K562 (cell line): Measurements from ENCODE around the gene OFD1. TPM values are rescaled to one million over a fixed set of nuclear protein-coding genes. Genes with fewer than 3 reads are reported as not detected.

Source experiments
- ATAC-seq: fragments of 200-7000 bp; cut with Tn5 transposase; 3 replicates; pipeline ENCODE4 v1.9.1; 2020; ENCODE audit warnings: moderate library complexity
- BruUV-seq: library from RNA; stranded (reverse); fragments of 400-500 nt; replicated peaks from 2 replicates; lab custom pipeline; 2021; lab: Mats Ljungman, UMichigan
- CTCF ChIA-PET: fragments of 300-600 bp; formaldehyde crosslinking; extraction: SDS; loops from one replicate; lab custom pipeline; 2021; ENCODE audit warnings: low intra/inter-chr PET ratio; lab: Yijun Ruan, JAX
- POLR2A ChIA-PET: fragments of 300-600, 350-650 bp; sonication (Branson Sonifier 250); formaldehyde crosslinking; extraction: SDS; loops from one replicate; lab custom pipeline; 2021; ENCODE audit warnings: antibody characterized with exemption, inconsistent platforms; lab: Yijun Ruan, JAX
- DNase-seq, 4 experiments: peaks; one replicate each; pipeline versions ENCODE4 v3.0.0 to v3.0.0-alpha.2; 2011 to 2018; ENCODE audit warnings: low spot score in 3 of 4, mixed read lengths in 3 of 4; ENCODE audit errors: extremely low read depth in 1 of 4
- FAIRE-seq: peaks from 2 replicates; lab custom pipeline; 2011; peaks lifted over from hg19 to GRCh38; lab: Jason Lieb, UNC
- H2AFZ ChIP-seq: 2 replicates; pipeline ENCODE4 v1.6.0; 2011; ENCODE audit warnings: low read depth, low read length, control low read depth, inconsistent platforms
- H3K27ac ChIP-seq: fragments of 200-600 bp; 3 replicates; pipeline ENCODE4 v1.8.0; 2011; ENCODE audit warnings: low read depth, mild to moderate bottlenecking, control low read depth, inconsistent platforms, low read length, moderate library complexity, mixed read lengths; ENCODE audit errors: extremely low read depth
- H3K27me3 ChIP-seq, 2 experiments: fragments of 300-600 bp in 1 of 2; 2 replicates in 1 of 2; 3 replicates in 1 of 2; pipeline versions ENCODE4 v1.6.0 to v1.8.0; 2011; ENCODE audit warnings: inconsistent platforms in 2 of 2, low read length in 2 of 2, mild to moderate bottlenecking in 1 of 2, mixed read lengths in 1 of 2, moderate library complexity in 1 of 2; ENCODE audit not compliant: control insufficient read depth in 2 of 2, insufficient read depth in 2 of 2
- H3K36me3 ChIP-seq: fragments of 300-600 bp; 3 replicates; pipeline ENCODE4 v1.8.0; 2011; ENCODE audit warnings: mild to moderate bottlenecking, low read length, inconsistent platforms; ENCODE audit not compliant: control insufficient read depth, insufficient read depth
- H3K4me1 ChIP-seq, 2 experiments: fragments of 200-600 bp in 1 of 2; replicated peaks in 1 of 2; 2 replicates in 1 of 2; 3 replicates in 1 of 2; pipeline versions ENCODE4 v1.5.1 to v1.8.0; 2011; ENCODE audit warnings: inconsistent platforms in 2 of 2, low read length in 2 of 2, mild to moderate bottlenecking in 1 of 2, mixed read lengths in 1 of 2, moderate library complexity in 1 of 2; ENCODE audit not compliant: control insufficient read depth in 2 of 2, insufficient read depth in 2 of 2
- H3K4me2 ChIP-seq: 2 replicates; pipeline ENCODE4 v1.6.1; 2011; ENCODE audit warnings: low read length, control low read depth, inconsistent platforms, mixed read lengths; ENCODE audit not compliant: insufficient read depth
- H3K4me3 ChIP-seq: fragments of 200-600 bp; sonication (generic), shearing (Covaris generic); 2 replicates; pipeline ENCODE4 v1.5.1; 2016; ENCODE audit warnings: control low read depth, inconsistent platforms
- H3K79me2 ChIP-seq: fragments of 200-600 bp; 3 replicates; pipeline ENCODE4 v1.8.0; 2011; ENCODE audit warnings: low read length, inconsistent platforms; ENCODE audit not compliant: control insufficient read depth, insufficient read depth
- H3K9ac ChIP-seq, 2 experiments: 2 replicates each; pipeline versions ENCODE4 v1.6.0 to v1.6.1; 2011; ENCODE audit warnings: low read depth in 2 of 2, low read length in 2 of 2, control low read depth in 1 of 2, inconsistent platforms in 1 of 2, mild to moderate bottlenecking in 1 of 2, mixed read lengths in 1 of 2; ENCODE audit not compliant: insufficient read depth in 1 of 2
- H3K9me1 ChIP-seq: one replicate; pipeline ENCODE4 v1.6.0; 2011; ENCODE audit warnings: inconsistent platforms, mild to moderate bottlenecking, low read length, moderate library complexity; ENCODE audit not compliant: control insufficient read depth, insufficient read depth
- H3K9me3 ChIP-seq: replicated peaks from 2 replicates; pipeline ENCODE4 v1.5.1; 2011; ENCODE audit warnings: low read depth, low read length, inconsistent platforms; ENCODE audit not compliant: control insufficient read depth, insufficient read depth
- H4K20me1 ChIP-seq: replicated peaks from 2 replicates; pipeline ENCODE4 v1.6.1; 2011; ENCODE audit warnings: low read length, inconsistent platforms, mixed read lengths; ENCODE audit not compliant: control insufficient read depth, insufficient read depth
- ATF3 ChIP-seq, 2 experiments: fragments of 450-650 bp in 1 of 2; sonication (generic) in 1 of 2; formaldehyde crosslinking in 1 of 2; IDR thresholded peaks in 1 of 2; conservative IDR thresholded peaks in 1 of 2; 2 replicates each; pipeline versions ENCODE4 v1.6.1 to v1.8.1; 2016 to 2023; ENCODE audit warnings: mild to moderate bottlenecking in 2 of 2, moderate library complexity in 2 of 2, inconsistent platforms in 1 of 2, missing genetic modification reagents in 1 of 2
- ATF4 ChIP-seq: fragments of 450-650 bp; formaldehyde crosslinking; IDR thresholded peaks from 2 replicates; pipeline ENCODE4 v1.4.0; 2022; ENCODE audit warnings: mild to moderate bottlenecking, moderate library complexity
- EWSR1 ChIP-seq: fragments of 450-650 bp; IDR thresholded peaks from 2 replicates; pipeline ENCODE4 v1.6.1; 2018; ENCODE audit warnings: borderline replicate concordance, mild to moderate bottlenecking, low read depth, moderate library complexity; ENCODE audit not compliant: partially characterized antibody
- NELFE ChIP-seq: IDR thresholded peaks from 2 replicates; pipeline ENCODE4 v1.6.1; 2011; ENCODE audit warnings: mild to moderate bottlenecking; ENCODE audit not compliant: insufficient read depth, insufficient read length
- PML ChIP-seq: IDR thresholded peaks from 2 replicates; pipeline ENCODE4 v1.6.1; 2012; ENCODE audit warnings: low read length, inconsistent platforms
- SFPQ ChIP-seq: fragments of 200-400 bp; formaldehyde crosslinking; IDR thresholded peaks from 2 replicates; pipeline ENCODE4 v1.6.1; 2017; ENCODE audit warnings: mild to moderate bottlenecking, low read depth, low read length, moderate library complexity
- TAL1 ChIP-seq: fragments of 450-650 bp; IDR thresholded peaks from 2 replicates; pipeline ENCODE4 v1.6.1; 2016; ENCODE audit warnings: mild to moderate bottlenecking
- TCF3 ChIP-seq: sonication (generic); formaldehyde crosslinking; IDR thresholded peaks from 2 replicates; pipeline ENCODE4 v1.4.0; 2020; ENCODE audit warnings: mild to moderate bottlenecking, missing genetic modification reagents
- TEAD1 ChIP-seq, 2 experiments: fragments of 450-650 bp in 1 of 2; sonication (generic) in 1 of 2; formaldehyde crosslinking; IDR thresholded peaks; 2 replicates each; pipeline versions ENCODE4 v1.4.0 to v1.8.0; 2020 to 2022; ENCODE audit warnings: mild to moderate bottlenecking in 2 of 2, missing genetic modification reagents in 1 of 2
- WGBS: fragments of 100-300 bp; shearing (Covaris generic); methylation state at CpG from one replicate; pipeline ENCODE4 v1.1.6; 2016; ENCODE audit warnings: low coverage, mixed read lengths; ENCODE audit not compliant: insufficient coverage; ENCODE audit errors: missing lambda C conversion rate; 5-methylcytosine and 5-hydroxymethylcytosine counted together
- in situ Hi-C: fragments of 300-500 bp; cut with MboI; formaldehyde crosslinking; loops from 4 replicates; pipeline ENCODE4 v1.15.0; 2018; ENCODE audit warnings: inconsistent platforms, mixed read lengths
- intact Hi-C: fragments of 100-400 bp; cut with micrococcal nuclease; formaldehyde crosslinking; loops from 2 replicates; pipeline ENCODE4 v1.14.2; 2022
- polyA plus RNA-seq, 8 experiments: library from polyadenylated mRNA; depleted of rRNA in 4 of 8; stranded (reverse) in 5 of 8; unstranded in 3 of 8; fragments of >200 nt; fragmentation: Nextera tagmentation in 2 of 8; fragmentation: Illumina TruSeq in 1 of 8; extraction: Ambion mirVana in 2 of 8; extraction: Trizol in 1 of 8; gene quantifications; 2 replicates each; pipeline versions ENCODE4 v1.2.1 to v1.2.3, GENCODE V29; 2011 to 2014; ENCODE audit warnings: inconsistent platforms in 1 of 8, missing spikeins in 1 of 8
- total RNA-seq, 7 experiments: library from RNA; depleted of rRNA in 6 of 7; stranded (reverse); fragments of >200 nt in 6 of 7; fragmentation: Illumina TruSeq in 2 of 7; extraction: Trizol in 2 of 7; gene quantifications; 2 replicates each; pipeline versions ENCODE4 v1.2.1 to v1.2.3, GENCODE V29; 2011 to 2021; ENCODE audit warnings: low replicate concordance in 1 of 7
- TF ChIP-seq, protein P1 (sequence below): IDR thresholded peaks from 2 replicates; pipeline ENCODE4 v1.6.1; 2011; ENCODE audit warnings: borderline replicate concordance, low read depth, mild to moderate bottlenecking, moderate library complexity, low read length; ENCODE audit not compliant: insufficient read depth, poor library complexity, severe bottlenecking
- TF ChIP-seq, protein P2 (sequence below), 2 experiments: fragments of 450-650 bp; conservative IDR thresholded peaks; 2 replicates each; pipeline ENCODE4 v1.6.1; 2017; ENCODE audit warnings: mild to moderate bottlenecking in 2 of 2, moderate library complexity in 2 of 2

The OFD1 gene
- total and polyA plus RNA-seq, 9 of the 15 experiments (the other 6 are each of a cell fraction or from before 2014, with no cell fraction given), result 22.0 to 49.1 (median 30.2) TPM

DNA sequence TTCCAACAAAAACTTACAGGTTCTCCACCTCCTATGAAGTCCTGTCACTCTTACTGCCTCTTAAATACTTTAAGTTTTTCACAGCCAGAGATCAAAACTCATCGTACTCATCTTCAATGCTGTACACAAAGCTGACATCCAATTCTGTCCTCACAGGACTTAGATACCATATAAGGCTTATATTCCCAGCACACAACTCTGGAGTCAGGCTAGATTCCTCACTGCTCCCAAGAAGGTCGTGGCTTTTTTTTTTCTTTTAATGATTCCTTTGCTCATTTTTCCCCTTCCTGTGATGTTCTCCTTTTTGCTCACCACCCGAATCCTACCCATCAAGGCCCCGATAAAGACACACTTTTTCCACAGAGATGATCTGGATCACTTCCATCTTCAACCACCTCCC lies 1.0 kb upstream of the OFD1 start:
- H3K9ac ChIP-seq, result peak overlapping the region; percentile 43 to 94; a peak in 2 of 4 replicates

More for the DNA sequence above, 1.0 kb upstream of the OFD1 start:
- TF ChIP-seq TAL1, result no peak
- no peak for TF ChIP-seq TCF3 (CRISPR knock-in tag)
- TF ChIP-seq, protein P1, sequence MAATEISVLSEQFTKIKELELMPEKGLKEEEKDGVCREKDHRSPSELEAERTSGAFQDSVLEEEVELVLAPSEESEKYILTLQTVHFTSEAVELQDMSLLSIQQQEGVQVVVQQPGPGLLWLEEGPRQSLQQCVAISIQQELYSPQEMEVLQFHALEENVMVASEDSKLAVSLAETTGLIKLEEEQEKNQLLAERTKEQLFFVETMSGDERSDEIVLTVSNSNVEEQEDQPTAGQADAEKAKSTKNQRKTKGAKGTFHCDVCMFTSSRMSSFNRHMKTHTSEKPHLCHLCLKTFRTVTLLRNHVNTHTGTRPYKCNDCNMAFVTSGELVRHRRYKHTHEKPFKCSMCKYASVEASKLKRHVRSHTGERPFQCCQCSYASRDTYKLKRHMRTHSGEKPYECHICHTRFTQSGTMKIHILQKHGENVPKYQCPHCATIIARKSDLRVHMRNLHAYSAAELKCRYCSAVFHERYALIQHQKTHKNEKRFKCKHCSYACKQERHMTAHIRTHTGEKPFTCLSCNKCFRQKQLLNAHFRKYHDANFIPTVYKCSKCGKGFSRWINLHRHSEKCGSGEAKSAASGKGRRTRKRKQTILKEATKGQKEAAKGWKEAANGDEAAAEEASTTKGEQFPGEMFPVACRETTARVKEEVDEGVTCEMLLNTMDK, result no peak
- no peak for TF ChIP-seq ATF4 (CRISPR knock-in tag)
- TF ChIP-seq, protein P2, sequence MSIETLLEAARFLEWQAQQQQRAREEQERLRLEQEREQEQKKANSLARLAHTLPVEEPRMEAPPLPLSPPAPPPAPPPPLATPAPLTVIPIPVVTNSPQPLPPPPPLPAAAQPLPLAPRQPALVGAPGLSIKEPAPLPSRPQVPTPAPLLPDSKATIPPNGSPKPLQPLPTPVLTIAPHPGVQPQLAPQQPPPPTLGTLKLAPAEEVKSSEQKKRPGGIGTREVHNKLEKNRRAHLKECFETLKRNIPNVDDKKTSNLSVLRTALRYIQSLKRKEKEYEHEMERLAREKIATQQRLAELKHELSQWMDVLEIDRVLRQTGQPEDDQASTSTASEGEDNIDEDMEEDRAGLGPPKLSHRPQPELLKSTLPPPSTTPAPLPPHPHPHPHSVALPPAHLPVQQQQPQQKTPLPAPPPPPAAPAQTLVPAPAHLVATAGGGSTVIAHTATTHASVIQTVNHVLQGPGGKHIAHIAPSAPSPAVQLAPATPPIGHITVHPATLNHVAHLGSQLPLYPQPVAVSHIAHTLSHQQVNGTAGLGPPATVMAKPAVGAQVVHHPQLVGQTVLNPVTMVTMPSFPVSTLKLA (conservative IDR thresholded peaks at IDR 0.05), result no peak
- no peak for TF ChIP-seq TEAD1 (CRISPR knock-in tag; IDR thresholded peaks at IDR 0.05)
- TF ChIP-seq SFPQ, result no peak
- no peak for TF ChIP-seq PML
- no peak for TF ChIP-seq EWSR1
- TF ChIP-seq NELFE, result no peak
- no peak for TF ChIP-seq ATF3 (IDR thresholded peaks at IDR 0.05)
- no peak for TF ChIP-seq ATF3 (CRISPR knock-in tag; conservative IDR thresholded peaks at IDR 0.05)
- peaks cover 37% of the 10 kb centered on the region; the same call in 2 of the 3 replicates for H3K36me3 ChIP-seq
- H2AFZ ChIP-seq, result 0 out of 2 replicates have a peak overlapping the region, but pooled peaks have one; percentile 88
- H3K4me1 ChIP-seq, result peaks cover 5 to 15% of the 10 kb centered on the region in 2 experiments; a peak in 4 of 5 replicates
- H3K79me2 ChIP-seq, result peaks cover 57% of the 10 kb centered on the region
- DNase-seq, result no peak
- ChIA-PET POLR2A (interaction anchor here (1.7 kb wide), 1 partner anchor 9 kb away, joined by 4 read pairs; no protein-coding TSS in a partner anchor), CTCF (interaction anchor here (0.6 kb wide), 1 partner anchor 63 kb away, joined by 3 read pairs; no protein-coding TSS in a partner anchor)
- H3K27me3 ChIP-seq, result no peaks in the 10 kb centered on the region
- H3K9me3 ChIP-seq, result no peaks in the 10 kb centered on the region
- no peak for ATAC-seq
- peak overlapping the region; percentile 94 for H3K4me3 ChIP-seq
- peak overlapping the region; percentile 97 for H3K4me2 ChIP-seq
- intact Hi-C loops (loop anchor here (5.0 kb wide), 1 partner anchor 36 kb away; no protein-coding TSS in a partner anchor), in situ Hi-C loops (no loop called here)
- no peaks in the 10 kb centered on the region for H4K20me1 ChIP-seq
- no TSS peak for BruUV-seq
- no peaks in the 10 kb centered on the region for H3K9me1 ChIP-seq
- no peak for FAIRE-seq
- WGBS, result 0% methylated on average over 4 of the region's 4 CpGs
- H3K27ac ChIP-seq, result peak overlapping the region; percentile 96
